GM12801 (cell line): Measurements from ENCODE around the gene PDZD4.

ENCODE experiments used
- TF ChIP-seq, protein P1 (sequence below): IDR thresholded peaks from one replicate; pipeline ENCODE4 v1.5.1; 2011; ENCODE audit warnings: control low read depth; ENCODE audit not compliant: insufficient read length; ENCODE audit errors: extremely low read depth

The PDZD4 gene

DNA sequence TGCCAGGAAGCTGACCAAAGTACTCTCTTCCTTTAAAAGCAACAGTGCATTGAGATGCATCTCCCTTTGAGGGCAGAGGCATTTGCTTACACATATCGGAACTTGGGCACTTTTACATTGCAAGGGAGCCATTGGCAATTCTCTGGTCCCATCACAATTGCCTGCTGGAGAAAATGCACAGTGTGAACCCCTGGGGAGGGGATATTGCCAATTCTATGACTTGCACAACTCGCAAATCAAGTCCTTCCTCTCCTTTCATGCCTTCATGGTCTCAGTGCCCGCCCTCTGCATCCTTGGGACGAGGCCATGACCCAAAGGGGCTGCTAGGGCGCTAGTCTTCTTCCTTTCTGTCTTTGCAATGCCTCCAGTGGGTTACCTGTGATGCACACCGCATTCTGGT is 14.9 kb upstream of the PDZD4 start:
- TF ChIP-seq, protein P1, sequence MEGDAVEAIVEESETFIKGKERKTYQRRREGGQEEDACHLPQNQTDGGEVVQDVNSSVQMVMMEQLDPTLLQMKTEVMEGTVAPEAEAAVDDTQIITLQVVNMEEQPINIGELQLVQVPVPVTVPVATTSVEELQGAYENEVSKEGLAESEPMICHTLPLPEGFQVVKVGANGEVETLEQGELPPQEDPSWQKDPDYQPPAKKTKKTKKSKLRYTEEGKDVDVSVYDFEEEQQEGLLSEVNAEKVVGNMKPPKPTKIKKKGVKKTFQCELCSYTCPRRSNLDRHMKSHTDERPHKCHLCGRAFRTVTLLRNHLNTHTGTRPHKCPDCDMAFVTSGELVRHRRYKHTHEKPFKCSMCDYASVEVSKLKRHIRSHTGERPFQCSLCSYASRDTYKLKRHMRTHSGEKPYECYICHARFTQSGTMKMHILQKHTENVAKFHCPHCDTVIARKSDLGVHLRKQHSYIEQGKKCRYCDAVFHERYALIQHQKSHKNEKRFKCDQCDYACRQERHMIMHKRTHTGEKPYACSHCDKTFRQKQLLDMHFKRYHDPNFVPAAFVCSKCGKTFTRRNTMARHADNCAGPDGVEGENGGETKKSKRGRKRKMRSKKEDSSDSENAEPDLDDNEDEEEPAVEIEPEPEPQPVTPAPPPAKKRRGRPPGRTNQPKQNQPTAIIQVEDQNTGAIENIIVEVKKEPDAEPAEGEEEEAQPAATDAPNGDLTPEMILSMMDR: no peak

DNA sequence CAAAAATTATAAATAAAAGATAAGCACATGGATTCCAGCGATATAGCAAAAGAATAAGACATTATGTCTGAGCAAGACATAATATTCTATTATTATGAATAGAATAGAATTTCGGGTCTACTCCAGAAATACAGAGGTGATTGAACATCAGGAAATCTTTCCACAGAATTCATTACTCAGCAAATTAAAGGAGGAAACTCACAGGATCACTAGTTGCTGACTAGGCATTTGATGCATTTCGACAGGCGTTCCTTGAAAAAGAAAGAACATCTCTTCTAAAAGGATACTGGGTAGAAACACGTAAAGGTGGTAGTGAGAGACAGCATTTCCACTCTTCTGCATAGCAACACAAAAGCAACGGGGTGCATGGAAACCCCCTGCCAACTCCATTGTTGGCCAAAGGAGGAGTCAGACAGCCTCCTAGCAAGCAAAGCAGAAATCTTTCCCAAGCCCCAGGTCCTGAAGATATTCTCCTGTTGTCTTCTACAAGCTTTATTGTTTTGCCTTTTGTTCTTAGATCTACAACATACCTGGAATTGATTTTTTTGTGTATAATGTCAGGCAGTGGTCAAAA is 14.3 kb upstream of the PDZD4 start:
- TF ChIP-seq, protein P1: no peak

DNA sequence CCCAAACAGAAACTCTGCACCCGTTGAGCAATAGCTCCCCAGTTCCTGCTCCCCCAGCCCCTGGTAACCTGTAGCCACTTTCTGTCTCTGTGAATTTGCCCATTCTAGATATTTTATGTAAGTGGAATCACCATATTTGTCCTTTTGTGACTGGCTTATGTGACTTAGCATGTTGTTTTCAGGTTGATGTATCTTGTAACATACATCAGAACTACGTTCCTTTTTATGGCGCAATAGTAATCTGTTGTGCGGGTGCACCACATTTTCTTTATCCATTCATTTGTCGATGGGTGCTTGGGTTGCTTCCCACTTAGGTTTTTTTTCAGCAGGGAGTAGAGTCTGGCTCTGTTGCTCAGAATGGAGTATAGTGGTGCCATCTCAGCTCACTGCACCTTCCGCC is 6.6 kb upstream of the PDZD4 start:
- TF ChIP-seq, protein P1: no peak

DNA sequence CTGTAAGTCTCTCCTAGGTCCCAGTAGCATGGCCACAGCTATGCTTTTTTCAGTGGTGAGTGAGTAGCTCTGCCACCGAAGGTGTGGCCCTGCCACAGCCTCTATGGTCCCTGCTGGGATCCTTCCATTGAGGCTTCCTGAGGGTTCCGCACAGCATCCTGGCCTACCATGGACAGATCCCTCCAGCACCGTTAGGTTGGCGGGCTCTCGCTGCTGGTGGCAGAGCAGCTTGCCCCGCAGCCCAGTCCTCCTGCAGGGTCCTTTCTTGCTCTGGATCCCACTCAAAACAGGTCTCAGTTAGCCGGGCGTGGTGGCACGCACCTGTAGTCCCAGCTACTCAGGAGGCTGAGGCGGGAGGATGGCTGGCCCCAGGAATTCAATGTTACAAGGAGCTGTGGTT is 2.4 kb upstream of the PDZD4 start:
- TF ChIP-seq, protein P1: no peak

GRCh38 chrX:153831429-153832150 is 1.2 kb upstream of the PDZD4 start:
- TF ChIP-seq, protein P1: no peak

DNA sequence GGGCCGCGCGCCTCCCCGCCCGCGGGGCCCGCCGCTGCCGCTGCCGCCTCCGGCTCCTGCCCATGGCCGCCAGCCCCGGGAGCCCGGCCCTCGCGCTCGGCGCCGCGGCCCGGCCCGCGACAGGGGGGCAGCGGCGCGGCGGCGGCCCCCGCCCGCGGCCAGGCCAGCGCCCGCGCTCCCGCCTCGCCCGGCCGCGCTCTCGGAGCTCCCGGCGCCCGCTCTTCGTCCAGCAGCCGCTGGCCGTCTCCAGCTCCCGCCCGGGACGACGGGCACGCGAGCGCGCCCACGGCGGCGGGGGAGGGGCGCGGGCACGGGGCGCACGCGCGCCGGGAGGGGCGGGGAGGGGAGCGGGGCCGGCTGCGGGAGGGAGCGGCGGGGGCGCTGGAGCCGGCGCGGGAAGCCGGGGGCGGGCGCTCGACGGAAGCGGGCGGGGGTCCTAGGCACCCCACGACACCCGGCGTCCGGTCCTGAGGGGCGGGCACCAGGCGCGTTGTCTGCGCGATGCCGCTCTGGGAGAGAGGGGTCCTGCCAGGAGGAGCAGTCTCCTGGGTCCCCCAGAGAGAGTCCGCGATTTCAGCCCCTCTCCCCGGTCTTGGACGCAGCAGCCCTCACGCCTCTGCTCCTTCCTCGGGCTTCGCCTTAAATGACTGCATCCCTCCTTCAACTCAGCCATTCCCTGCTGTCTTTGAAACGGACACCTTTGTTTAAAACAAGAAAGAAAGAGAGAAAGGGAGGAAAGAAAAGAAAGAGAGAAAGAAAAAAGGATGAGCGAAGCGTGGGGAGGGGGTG is 490 bp upstream of the PDZD4 start:
- TF ChIP-seq, protein P1: no peak

DNA sequence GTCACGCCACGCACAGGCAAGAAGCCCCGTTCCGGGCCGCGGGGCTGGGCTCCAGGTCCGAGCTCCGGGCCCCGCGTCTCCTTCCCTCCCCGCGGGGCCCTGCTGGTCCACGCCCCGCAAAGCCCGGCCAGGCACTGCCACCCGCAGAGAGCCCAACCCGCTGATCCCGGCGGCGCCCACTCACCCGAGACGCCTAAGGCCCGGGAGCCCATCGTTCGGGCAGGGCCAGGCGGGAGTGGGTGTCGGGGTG is 870 bp downstream of the PDZD4 start:
- TF ChIP-seq, protein P1: no peak
